ENCODE results near the gene POLN.
"Not testable (repeated sequence)": the region's sequence is repeated elsewhere in the genome, so short reads cannot be mapped to it uniquely, and the experiment has no call there.

The POLN gene

GRCh38 chr4:2250357-2251072, 8.6 kb upstream of the POLN start:
- no peak for DNase-seq

- DNase-seq = no peak
Observed at GRCh38 chr4:2249526-2250356, 7.8 kb upstream of the POLN start.

DNA sequence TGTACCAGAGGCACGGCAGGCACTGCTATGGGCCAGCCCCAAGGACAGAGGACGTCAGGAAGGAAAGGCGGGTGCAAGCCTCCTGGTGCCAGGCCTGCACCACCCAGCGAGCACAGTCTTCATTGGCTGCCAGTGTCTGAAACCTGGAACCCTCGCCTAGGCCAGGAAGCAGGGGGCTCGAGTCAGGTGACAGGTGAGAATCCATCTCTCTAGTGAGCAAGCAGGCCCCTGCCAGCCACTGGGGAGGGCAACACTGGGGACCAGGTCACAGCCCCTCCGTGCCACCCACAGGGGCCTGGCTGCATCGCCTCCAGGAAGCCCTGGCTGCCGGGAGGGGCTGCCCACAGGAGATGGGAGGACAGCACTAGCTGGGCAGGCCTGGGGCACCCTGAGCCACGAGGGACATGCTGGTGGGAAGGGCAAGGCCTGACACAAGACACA, 6.9 kb upstream of the POLN start:
- no peak for DNase-seq

DNA sequence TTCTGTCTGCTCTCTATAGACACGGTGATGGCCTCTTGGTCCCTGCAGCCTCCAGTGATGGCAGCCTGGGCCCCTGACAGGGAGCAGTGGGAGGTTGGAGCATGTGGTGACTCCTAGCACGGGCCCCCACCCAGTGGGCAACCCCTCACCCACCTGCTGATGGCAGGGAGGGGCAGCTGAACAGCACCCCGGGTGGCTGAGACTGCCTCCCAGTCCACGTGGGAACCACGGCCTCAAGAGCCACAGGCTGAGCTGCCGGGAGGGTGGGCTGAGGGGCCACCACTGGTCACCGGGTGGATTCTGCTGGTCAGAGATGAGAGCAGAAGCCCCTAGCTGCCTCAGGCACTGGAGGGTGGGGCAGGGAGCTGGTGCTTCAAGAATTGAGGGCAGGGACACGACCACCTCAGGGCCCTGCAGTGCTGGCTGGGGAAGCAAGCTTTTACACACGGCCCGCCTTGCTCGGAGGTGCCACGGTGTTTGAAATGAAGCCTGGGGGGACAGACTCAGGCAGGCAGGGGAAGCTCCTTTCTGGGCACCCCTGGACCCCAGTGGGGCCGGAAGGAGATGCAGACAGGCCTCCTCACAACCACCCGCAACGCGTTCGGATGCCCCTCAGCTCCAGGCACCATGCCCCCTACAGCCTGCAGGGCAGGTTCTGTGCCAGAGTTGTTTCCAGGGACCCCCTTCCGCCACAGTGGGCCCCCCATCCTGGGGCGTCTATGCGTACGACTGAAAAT, 6.3 kb upstream of the POLN start:
- DNase-seq = no peak

- DNase-seq = no peak
Observed at GRCh38 chr4:2247128-2248043, 5.5 kb upstream of the POLN start.

DNA sequence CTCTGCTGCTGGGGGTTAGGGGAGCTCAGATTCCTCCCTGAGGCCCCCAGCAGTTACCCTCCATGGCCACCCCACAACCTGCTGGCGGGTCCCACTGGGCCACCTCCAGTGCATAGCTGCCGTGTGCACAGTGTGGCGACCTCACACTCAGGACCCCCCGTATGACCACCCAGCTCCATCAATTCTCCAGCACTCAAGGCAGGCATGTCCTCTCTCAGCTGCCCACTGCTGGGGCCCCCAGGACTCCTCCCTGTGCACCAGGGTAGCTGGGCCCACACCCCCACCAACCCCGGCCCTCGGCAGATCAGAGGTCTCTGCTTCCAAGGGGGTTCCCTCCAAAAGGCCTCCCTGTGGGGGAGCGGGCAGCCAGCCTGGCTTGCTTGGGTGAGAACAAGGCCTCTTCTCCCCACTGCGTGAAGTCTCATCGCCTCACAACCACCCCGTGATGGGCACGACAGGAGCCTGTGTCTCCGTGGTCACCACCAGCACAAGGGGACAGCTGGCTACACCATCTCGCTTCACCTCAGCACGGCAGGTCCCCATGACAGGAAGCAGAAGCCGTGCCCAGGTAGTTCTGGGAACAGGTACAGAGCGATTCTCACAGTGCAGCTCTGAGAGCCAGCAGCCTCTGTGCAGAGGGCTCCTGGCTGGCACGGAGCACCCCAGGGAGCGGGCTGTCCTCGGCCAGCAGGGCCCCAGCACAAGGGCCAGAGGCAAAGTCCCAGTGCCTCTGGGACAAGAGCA, 4.6 kb upstream of the POLN start:
- no peak for DNase-seq

DNA sequence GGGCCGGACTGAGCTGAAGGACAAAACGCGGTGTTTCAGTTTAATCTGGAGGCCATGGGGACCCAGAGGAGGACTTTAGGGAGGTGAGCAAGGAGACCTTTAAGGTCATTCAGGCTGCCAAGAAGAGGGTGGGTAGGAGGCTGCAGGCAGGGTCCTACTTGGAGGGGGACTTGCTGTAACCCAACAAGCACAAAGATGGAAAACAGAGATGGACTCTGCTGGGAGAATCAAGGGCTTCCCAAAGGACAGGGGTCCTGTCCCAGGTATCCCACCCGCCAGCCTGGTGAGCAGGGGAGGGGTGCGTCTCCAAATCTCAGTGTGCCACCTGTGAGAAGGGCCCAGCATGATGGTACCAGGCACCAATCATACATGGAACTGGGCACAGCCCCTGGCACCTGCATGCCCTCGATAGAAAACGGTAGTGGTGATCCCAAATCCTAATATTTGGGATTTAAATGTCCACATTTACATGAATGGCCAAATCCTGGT, 3.9 kb upstream of the POLN start:
- DNase-seq = no peak

DNA sequence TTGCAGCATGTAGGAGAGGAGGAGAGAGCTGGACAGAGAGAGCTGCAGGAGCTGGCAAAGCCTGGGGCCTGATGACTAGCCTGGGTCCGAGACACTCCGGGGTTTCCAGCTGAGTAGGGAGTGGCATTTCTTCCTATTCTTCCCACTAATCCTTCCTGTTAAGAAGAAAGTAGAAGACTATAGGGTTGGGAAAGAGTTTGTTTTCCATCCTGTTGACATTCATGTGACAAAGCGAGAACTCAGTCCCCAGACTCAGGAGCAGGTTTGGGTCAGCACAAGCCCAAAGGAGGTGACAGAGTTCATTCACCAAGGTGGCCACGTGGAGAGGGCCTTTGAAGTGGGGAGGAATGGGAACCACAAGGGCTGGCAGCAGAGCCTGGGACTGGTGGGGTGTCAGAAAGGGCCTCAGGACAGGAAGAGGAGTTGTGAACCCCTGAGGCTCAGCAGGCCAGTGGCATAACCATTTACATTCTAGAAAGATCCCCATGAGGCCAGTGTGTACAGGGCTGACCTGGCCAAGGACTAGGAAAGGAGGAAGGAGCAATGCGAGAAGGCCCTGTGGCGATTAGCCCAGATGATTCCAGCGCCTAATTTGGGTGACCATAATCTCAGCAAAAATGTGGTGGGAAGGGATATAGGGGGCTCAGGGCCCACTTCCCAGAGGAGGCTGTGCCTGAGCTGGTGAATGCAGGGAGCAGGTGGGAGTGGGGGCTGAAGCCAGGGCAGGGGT, 3.3 kb upstream of the POLN start:
- DNase-seq = peak; percentile 32

DNA sequence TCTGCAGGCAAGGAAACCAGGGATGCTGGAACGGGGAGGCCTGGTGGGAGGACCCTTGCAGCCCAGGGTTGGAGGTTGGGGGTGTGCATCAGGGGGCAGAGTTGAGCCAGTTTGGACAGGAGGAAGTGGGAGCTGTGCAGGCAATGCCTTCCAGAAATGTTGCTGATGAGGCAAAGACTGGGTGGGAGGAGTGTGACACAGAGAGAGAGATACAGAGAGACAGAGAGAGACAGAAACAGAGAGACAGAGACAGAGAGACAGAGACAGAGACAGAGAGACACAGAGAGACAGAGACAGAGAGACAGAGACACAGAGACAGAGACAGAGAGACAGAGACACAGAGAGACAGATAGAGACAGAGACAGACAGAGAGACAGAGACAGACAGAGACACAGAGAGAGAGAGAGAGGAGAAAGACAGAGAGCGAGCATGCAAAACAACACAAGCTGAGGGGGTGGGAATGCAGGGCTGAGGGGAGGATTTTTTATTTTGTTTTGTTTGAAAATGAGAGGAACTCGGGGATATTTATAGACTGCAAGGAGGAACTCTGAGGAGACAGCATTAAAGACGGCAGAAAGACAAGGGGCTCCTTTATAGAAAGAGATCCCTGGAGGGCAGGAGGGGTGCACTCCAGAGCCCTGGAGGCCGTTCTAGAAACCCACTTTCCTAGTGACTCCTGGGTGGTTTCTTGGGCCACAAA, 1.9 kb upstream of the POLN start:
- DNase-seq = peak; percentile 84

GRCh38 chr4:2241003-2241402, 918 bp downstream of the POLN start:
- DNase-seq = peak; percentile 33

GRCh38 chr4:2236944-2237666, 4.8 kb downstream of the POLN start:
- DNase-seq = no peak

- no peak for DNase-seq
Observed at GRCh38 chr4:2231082-2231481, 10.8 kb downstream of the POLN start.

DNA sequence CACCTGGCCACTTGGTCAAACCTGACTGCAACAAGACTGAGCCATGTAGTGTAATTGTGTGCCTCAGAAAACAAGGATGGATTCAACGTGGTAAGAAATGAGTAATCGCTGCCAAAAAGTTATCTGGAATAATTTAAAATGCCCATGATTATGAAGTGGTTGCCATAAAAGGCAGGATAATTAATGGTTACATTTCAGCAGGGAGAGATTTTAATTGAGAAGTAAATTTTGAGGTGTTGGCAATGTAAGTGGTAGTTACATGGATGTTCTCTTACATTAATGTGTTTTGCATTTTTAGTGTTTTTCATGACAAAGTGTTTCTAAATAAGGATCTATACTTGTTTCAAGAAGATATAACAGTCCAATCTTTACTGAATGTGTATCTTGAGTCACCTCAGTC, 15.7 kb downstream of the POLN start:
- DNase-seq = no peak

DNA sequence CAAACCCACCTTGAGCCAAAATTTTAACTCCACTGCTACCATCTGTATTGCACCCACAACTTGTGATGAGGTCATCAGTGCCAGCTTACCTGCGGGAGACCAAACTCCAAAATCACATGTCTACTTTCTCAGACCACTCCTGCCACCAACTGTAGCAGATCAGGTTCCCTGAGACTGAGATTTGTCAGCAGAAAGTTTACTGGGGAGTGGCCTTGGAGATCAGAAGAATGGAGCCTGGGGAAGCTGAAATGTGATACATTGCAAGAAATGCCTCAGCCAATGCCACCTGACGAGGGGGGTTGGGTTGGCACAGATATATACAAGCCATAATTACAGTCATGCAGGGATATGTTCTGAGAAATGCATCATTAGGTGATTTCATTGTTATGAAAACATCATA, 19.1 kb downstream of the POLN start:
- DNase-seq = no peak

- not testable (repeated sequence) for DNase-seq
Observed at GRCh38 chr4:2221378-2221777, 20.5 kb downstream of the POLN start.

- DNase-seq = peak; percentile 63
Observed at GRCh38 chr4:2220016-2220630, 21.8 kb downstream of the POLN start.

DNA sequence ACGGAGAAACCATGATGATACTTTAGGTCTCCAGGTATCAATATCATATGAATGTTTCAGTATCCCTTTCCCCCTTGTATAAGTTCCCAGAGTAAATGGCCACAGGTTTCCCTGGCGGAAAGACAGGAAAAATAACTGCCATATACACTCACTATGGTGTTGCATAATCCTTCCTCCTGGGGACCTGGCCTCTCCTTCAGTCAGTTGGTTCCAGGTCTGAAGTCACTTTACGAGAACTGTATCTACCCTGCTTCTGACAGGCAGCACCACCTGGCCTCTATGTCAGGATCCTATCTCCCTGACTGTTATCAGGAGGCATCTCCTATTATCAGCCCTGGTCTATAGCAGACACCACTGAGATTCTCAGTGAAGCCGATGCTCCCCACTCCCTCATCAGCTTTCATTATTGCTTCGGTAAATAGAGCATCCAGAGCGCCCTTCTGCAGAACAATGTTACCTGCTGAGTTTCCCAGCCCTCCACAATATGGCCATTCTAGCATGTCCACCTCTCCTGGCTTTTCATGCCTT, 22.6 kb downstream of the POLN start:
- DNase-seq = no peak

DNA sequence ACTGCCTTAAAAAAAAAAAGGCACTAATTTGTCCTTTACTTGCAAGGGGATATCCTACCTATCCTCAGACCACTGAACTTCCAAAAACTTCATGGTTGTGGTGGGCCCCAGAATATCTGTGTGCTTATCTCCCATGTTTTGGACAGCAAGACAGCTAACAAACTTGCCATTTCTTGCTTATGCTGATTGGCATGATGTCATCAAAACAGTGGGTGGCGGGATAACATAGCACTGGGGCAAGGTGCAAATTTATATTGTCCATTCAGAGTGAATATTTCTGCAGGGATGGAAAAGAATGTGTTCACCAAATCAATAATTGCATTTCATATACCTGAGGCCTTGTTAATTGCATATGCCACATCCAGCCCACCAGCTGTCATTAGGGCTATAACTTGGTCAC, 23.5 kb downstream of the POLN start:
- no peak for DNase-seq

DNA sequence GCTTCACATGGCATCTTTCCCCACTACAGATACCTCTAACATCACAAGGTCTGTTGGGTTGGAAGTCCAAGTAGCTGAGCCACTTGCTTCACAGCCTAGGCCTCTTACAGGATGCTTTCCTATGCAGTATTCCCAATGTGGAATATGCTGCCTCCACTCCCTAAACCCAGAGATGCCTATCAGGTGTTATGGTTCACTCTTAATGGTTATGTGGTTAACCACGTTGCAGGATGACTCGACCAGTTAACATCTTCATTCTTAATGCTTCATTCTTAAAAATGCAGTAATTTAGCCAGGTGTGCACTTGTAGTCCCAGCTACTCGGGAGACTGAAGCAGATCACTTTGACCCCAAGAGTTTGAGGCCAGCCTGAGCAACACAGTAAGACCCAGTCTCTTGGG, 24.2 kb downstream of the POLN start:
- DNase-seq = no peak
